Lower leg skin (tissue), 4 donors: Measurements from ENCODE around the gene NRF1. TPM values are rescaled to one million over a fixed set of nuclear protein-coding genes. Genes with fewer than 3 reads are reported as not detected.

Source experiments
- DNase-seq, 2 donors: peaks; one replicate each; pipeline ENCODE4 v3.0.0-alpha.2; 2019; ENCODE audit warnings: low spot score in 2 of 2
- H3K4me3 ChIP-seq: fragments of 200-600 bp; sonication (generic); 2 replicates; pipeline ENCODE4 v1.5.1; 2017; ENCODE audit warnings: mild to moderate bottlenecking, low read depth; ENCODE audit not compliant: poor library complexity, severe bottlenecking
- CTCF ChIP-seq, 3 donors: fragments of 450-650 bp; IDR thresholded peaks; one replicate each; pipeline ENCODE4 v1.5.1; 2016; ENCODE audit warnings: antibody characterized with exemption in 3 of 3, mild to moderate bottlenecking in 3 of 3, moderate library complexity in 2 of 3
- POLR2A ChIP-seq, 2 donors: fragments of 450-650 bp; IDR thresholded peaks; one replicate each; pipeline ENCODE4 v1.6.1; 2016 to 2017; ENCODE audit warnings: antibody characterized with exemption in 2 of 2, mild to moderate bottlenecking in 1 of 2, moderate library complexity in 1 of 2
- WGBS, 2 donors: methylation state at CpG; one replicate each; pipeline ENCODE4 v1.1.5; 2018; 5-methylcytosine and 5-hydroxymethylcytosine counted together
- intact Hi-C: fragments of 100-400 bp; cut with DNase I; formaldehyde crosslinking; loops from one replicate; pipeline ENCODE4 v1.15.0; 2023; ENCODE audit warnings: low total_unique reads
- total RNA-seq, 4 donors: library from RNA; depleted of rRNA; stranded (reverse); fragments of >200 nt; gene quantifications; one replicate each; pipeline ENCODE4 v1.1.0, GENCODE V29; 2016

The NRF1 gene
- total RNA-seq, 4 donors from 2014 or later = 16.4 to 22.6 (median 18.9) TPM

GRCh38 chr7:129604713-129605437, 6.6 kb upstream of the NRF1 start:
- intact Hi-C loops = no loop called here
- H3K4me3 ChIP-seq = no peak overlapping the region
- TF ChIP-seq POLR2A (IDR thresholded peaks at IDR 0.05) (no peak), CTCF (IDR thresholded peaks at IDR 0.05) (no peak)
- DNase-seq = no peak
- 83 to 88% methylated on average over 8 of the region's 8 CpGs for WGBS, 2 donors

GRCh38 chr7:129605960-129606614, 5.4 kb upstream of the NRF1 start:
- 89 to 90% methylated on average over 6 of the region's 6 CpGs for WGBS, 2 donors
- DNase-seq = no peak
- no peak overlapping the region for H3K4me3 ChIP-seq
- intact Hi-C loops = no loop called here
- TF ChIP-seq CTCF (IDR thresholded peaks at IDR 0.05) = no peak
- no peak for TF ChIP-seq POLR2A (IDR thresholded peaks at IDR 0.05)

GRCh38 chr7:129606803-129607202, 4.7 kb upstream of the NRF1 start:
- intact Hi-C loops = no loop called here
- no peak for DNase-seq
- WGBS, 2 donors = 79 to 80% methylated on average over 7 of the region's 7 CpGs

GRCh38 chr7:129607471-129608120, 3.9 kb upstream of the NRF1 start:
- TF ChIP-seq POLR2A (IDR thresholded peaks at IDR 0.05) = no peak
- no peak for TF ChIP-seq CTCF (IDR thresholded peaks at IDR 0.05)
- 76 to 80% methylated on average over 7 of the region's 7 CpGs for WGBS, 2 donors
- DNase-seq = no peak
- intact Hi-C loops = no loop called here
- H3K4me3 ChIP-seq = no peak overlapping the region

More at GRCh38 chr7:129606803-129607202, 4.7 kb upstream of the NRF1 start:
- TF ChIP-seq POLR2A (IDR thresholded peaks at IDR 0.05) (no peak), CTCF (IDR thresholded peaks at IDR 0.05) (no peak)
- H3K4me3 ChIP-seq = no peak overlapping the region

GRCh38 chr7:129609666-129610065, 1.9 kb upstream of the NRF1 start:
- DNase-seq = no peak
- 88 to 90% methylated on average over 2 of the region's 2 CpGs for WGBS, 2 donors
- no peak overlapping the region for H3K4me3 ChIP-seq
- no peak for TF ChIP-seq POLR2A (IDR thresholded peaks at IDR 0.05)
- no peak for TF ChIP-seq CTCF (IDR thresholded peaks at IDR 0.05)
- intact Hi-C loops = no loop called here
